Stimulated activated CD8-positive, alpha-beta memory T cell treated with anti-CD3 and anti-CD28 coated beads, Interleukin-2, amount 100 ng/mL, for 48 hours (primary cell): ENCODE data around the gene MEGF6.
A peak's percentile ranks its signal among the peaks of the same experiment; 100 is the strongest.

Experiments
- DNase-seq, 2 donors: peaks; one replicate each; pipeline ENCODE4 v3.0.0-alpha.2; 2020; ENCODE audit warnings: low read depth in 2 of 2

The MEGF6 gene

DNA sequence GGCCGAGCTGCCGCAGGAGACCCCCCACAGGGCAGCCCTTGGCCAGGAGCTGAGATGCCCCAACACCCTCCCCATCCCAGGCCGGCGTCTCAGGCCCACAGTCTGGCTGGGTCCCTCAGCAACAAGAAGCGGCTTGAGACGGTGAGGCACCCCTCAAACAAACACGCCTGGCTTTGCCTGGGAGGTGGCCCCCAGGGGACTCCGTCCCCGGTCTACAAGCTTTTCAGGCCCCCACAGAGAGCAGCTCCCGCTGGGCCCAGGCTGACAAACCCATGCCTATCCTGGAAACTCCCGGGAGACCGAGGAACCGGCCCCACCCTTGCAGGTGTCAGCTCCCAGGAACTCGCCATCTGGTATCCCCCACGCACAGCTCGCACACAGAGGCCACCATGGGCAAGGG lies 89.9 kb downstream of the MEGF6 start:
- DNase-seq: no peak

DNA sequence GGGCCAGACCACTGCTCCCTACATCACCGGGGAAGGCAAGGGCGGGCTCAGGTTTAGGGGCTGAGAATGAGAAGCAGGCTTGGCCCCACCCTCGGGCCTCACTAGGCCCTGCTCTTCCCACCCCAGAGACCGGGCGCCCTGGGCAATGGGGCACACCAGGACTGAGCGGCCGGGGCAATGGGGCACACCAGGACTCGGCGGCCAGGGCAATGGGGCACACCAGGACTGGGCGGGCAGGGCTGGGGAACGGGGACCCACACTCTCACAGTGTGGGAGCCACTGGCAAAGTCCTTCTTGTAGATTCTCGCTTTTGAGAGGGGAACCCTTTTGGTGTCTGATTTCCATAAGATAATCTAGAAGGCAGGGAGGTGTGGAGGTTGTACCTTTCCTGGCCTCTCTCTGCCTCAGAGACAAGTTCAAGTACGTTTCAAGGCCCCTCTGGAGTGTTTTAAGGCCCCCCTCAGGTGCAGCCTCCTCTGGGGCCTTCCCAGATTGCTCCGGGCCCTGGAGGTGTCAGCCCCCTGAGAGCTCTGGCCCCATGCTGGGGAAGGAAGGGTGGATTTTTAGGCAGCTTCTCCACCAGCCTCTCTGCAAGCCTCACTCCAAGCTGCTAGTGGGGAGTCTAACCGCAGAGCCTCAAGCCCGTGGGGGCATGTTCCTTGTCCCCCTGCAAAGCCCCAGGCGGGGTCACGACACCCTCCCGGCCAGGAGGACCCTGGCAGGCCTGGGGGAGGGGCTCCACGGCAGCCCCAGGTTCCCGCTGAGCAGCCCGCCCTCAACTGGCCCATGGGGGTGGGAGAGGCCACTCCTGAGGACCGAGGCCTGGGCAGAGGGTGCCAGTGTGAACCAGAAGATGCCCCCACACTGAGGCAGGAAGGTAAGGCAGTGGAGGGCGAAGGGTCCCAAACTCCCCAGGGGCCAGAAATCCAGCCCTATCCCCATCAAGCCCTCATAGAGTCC lies 90.6 kb downstream of the MEGF6 start:
- no peak for DNase-seq

DNA sequence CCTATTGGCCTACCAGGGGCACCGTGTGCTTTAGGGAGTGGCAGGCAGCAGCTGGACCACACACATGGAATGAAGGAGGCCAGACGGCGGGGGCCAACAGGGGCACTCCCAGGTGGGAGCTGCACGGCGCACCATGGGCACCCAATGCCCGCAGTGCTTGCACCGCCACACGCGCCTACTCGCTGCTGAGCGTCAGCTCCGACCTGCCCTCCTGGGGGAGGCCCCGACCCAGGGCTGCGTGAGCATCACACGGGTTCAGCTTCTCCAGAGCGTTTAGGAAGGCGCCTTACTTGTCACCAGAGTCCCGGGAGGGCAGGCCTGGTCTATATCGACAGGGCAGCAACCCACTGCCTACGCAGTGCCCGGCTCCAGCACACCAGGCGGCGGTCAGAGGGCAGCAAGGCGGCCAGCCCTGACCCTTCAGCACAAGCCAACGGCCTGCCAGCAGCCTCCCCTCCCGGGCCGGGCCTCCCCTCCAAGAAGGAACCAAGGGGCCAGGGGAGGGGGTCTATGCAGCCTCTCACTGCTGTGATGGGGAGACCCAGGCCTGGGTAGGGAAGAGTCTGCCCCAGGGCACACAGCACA lies 91.9 kb downstream of the MEGF6 start:
- no peak for DNase-seq

DNA sequence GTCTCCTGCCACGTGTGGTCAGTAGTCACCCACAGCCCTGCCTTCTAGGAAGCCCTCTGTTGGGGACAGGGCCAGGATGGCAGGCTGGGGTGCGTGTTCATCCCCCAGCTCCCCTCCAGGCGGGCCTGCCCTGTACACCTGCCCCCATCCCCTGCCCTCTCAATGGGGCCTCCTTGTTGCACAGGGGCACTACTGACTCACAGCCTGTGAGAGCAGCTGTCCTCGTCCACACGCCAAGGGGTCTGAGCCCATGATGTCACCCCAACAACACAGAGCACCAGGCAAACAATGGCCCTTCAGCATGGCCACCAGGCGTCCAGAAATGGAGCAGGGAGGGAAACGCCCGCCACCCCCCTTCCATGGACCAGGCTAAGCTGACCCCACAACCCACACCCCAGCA lies 92.6 kb downstream of the MEGF6 start:
- no peak for DNase-seq

DNA sequence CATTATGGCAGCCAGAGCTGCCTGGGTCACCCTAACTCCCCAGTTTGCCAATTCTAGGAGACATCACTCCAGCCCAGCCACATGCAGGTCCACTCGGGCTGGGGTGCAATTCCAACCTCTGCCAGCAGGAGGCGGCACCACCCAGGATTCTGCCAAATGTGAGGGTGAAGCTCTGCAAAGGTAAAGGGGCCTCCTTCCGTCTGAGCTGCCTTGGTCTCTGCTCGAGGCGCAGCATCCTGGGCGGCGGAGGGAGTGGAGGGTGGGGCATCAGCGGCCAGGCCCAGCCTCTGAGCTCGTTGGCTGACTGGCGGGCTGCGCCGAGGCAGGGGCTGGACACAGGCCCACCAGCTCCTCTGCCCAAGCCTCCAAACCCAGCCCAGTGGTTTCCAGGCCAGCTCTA lies 93.1 kb downstream of the MEGF6 start:
- peak in 1 of 2 donors; percentile 34 for DNase-seq

DNA sequence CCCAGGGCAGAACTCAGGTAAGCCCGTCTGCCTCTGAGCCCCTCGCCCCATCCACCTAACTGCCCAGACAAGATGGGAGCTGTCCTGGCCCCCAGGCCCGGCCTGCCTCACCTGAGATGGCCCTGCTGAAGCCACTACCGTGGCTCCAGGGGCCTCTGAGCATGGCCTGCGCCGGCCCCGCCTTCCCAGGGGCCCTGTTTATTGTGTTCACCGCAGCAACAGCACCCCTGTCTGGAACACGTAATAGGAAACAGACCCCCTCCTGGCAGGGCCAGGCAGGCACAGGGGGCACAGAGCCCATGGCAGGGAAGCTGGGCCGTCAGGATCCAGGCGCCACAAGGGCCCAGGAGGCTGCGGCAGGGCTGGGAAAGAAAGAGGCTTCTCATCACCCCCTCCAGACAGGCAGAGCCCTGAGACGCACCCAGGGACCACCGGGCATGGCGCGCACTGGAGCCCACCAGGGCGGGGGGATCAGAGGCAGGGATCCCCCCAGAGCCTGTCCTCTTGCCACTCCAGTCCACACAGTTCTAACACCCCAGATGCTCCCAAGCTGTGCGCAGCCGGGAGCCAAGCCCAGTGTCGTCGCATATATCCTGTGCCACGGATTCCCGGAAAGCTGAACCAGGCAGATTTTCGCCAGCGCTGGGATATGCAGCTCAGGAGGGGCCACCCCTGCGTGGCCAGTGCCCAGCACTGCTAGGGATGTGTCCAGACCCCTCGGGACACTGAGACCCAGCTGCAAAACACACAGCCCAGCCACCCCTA lies 94.2 kb downstream of the MEGF6 start:
- no peak for DNase-seq

DNA sequence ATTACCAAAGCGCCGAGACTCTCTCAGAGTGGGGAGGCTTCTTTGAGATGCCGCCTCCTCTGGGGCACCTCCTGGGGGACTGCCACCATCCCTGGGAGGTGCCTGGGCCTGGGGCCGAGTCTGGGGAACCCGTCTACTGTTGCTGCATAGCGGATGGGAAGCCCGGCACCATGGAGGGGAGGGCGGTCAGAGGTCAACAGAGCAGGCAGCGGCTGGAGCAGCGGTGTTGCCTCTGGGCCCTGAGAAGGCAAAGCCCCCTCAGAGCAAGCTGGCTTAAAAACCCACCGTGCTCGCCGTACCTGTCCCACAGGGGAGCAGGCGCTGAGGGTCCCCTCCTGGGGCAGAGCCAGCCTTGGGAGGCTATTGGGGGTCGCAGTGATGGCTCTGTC lies 94.8 kb downstream of the MEGF6 start:
- no peak for DNase-seq

DNA sequence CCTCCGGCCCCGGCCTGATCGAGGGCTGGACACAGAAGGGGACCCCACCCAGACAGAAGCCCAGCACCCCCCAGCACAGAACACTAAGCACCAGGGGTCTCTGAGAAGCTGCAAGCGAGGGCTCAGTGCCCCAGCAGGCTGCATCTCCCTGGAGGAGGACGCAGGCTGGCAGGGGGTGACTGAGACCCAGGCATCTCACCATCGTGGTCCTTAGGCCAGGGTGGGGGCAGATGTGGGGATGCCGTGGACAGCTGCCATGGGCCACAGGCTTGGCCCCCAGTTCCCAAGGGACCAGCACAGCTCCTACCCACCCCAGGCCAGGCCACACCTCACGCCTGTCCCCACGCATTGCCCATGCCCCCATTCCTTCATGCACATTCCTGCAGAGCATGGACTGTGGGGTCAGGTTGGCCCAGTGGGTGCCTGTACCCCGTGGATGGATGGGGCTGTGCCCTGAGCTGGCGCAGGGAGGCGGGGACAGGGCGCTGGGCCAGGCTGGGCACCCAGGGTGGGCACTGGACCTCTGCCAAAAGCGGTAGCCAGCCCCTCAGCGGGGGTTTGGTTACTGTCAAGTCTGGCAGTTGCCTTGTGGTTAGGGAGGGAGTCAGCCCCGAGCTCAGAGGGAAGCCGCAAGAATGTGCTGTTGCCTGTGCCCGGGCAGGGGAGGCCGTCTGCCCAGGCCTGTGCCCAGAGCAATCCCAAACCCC lies 95.4 kb downstream of the MEGF6 start:
- DNase-seq: no peak

DNA sequence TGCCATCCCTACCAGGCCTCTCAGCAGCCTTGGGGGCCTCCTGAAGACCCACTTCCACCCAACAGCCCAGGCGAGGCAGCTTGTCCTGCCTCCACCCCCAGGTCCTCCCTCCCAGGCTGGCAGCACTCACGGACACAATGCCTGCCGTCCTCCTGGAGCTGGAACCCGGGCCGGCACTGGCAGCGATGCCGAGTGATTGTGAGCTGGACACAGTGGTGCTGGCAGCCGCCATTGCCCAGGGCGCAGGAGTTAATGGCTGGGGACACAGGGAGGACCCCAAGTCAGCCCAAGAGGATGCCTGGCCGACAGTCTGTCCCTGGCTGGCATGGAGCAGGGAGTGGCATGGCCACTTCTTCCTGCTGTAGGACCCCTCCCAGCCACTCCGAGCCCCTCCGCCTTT lies 96.0 kb downstream of the MEGF6 start:
- DNase-seq: no peak

DNA sequence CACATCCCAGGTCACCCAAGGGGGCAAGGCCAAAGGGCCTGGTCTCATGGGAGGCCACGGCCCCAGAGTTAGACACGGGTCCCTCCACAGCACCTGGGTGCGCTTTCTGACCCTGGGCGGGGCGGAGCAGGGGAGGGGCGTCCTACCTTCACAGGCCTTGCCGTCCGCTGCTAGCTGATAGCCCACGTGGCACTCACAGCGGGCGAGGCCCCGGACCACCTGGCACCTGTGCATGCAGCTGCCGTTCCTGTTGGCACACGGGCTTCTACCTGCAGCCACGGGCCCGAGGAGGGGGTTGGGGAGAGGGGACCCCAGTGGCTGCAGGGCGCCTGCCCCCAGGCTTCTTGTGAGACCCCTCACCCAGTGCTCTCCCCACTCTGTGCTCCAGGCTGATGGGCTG lies 96.9 kb downstream of the MEGF6 start:
- no peak for DNase-seq

DNA sequence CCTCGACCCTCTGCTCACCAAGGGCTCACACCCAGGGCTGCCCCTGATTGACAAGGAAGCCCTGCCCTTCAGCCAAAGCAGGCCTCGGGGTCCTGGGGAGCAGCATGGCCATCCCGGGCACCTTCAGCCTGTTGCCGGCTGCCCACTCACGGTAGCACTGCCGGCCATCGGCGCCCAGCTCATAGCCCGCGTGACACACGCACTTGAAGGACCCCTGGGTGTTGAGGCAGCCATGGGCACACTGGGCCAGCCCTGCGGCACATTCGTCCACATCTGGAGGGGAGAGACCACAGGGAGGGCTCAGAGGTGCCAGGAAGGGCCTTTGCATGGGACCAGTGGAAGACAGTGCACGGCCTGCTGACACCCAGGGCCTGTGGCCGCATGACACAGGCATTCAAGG lies 99.5 kb downstream of the MEGF6 start:
- DNase-seq: no peak

DNA sequence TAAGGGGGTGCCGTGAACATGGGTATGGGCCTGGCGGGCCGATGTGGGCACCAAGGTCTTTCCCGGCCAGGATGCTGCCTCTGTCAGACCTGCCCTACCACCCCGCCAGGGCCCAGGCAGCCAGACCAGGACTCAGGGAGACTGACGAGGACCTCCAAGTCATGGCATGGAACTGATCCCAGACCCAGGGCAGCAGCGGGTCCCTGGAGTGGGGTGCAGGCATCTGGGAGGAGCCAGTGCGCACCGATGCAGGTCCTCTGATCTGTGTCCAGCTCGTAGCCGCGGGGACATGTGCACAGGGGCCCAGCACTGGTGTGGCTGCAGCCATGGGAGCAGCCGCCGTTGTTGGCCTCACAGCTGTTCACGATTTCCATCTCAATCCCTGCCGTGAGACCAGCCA lies 100.0 kb downstream of the MEGF6 start:
- no peak for DNase-seq

DNA sequence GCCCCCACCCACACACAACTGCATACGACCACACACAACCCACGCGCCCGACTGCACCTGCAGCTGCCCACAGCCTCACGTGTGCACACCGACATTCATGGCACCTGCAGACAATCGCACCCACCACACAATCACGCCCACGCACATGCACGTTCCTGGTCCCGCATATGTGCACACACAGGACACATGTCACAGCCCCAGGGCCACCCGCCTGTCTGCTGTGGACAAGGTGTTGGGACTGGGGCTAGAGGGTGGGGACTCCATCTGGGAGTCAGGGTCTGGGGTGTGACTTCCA lies 100.4 kb downstream of the MEGF6 start:
- DNase-seq: no peak

DNA sequence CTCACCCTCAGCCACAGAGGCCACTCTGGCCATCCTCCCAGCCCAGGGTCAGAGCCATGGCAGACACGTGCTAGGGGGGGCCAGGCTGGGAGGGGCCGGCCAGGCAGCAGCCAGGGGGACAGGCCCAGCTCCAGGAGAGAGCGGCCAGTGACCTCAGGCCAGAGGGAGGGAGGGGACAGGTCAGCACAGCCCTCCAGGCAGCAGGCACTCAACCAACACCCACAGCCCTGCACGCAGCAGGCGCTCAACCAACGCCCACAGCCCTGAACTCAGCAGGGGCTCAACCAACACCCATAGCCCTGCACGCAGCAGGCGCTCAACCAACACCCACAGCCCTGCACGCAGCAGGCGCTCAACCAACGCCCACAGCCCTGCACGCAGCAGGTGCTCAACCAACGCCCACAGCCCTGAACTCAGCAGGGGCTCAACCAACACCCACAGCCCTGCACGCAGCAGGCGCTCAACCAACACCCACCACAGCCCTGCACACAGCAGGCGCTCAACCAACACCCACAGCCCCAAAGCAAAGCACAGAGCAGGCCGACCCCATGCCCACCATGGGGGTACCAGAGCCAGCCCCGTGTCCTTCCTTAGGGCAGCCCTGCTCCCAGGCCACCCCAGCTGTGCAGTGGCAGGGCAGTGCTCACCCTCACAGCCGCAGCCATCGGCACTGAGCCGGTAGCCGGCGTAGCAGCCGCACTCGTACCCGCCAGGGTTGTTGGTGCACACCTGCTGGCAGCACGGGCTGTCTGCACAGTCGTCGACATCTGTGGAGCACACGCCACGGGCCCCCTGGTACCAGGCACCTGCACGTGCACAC lies 101.0 kb downstream of the MEGF6 start:
- no peak for DNase-seq

DNA sequence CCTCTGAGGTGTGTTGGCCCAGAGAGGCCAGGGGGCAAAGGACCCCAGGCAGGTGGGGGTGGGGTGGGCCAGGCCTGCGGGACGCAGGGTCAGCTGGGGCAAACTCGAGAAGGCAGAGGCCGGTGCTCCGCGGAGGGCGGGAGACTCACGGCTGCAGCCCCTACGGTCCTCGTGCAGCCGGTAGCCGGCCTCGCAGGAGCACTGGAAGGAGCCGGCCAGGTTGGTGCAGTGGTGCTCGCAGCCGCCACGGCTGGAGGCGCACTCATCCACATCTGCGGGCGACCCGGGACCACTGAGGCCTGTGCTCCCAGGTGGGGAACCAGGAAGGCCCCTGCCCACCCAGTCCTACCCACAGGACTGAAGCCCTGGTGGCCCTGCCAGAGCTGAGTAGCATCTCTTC lies 101.6 kb downstream of the MEGF6 start:
- DNase-seq: no peak

DNA sequence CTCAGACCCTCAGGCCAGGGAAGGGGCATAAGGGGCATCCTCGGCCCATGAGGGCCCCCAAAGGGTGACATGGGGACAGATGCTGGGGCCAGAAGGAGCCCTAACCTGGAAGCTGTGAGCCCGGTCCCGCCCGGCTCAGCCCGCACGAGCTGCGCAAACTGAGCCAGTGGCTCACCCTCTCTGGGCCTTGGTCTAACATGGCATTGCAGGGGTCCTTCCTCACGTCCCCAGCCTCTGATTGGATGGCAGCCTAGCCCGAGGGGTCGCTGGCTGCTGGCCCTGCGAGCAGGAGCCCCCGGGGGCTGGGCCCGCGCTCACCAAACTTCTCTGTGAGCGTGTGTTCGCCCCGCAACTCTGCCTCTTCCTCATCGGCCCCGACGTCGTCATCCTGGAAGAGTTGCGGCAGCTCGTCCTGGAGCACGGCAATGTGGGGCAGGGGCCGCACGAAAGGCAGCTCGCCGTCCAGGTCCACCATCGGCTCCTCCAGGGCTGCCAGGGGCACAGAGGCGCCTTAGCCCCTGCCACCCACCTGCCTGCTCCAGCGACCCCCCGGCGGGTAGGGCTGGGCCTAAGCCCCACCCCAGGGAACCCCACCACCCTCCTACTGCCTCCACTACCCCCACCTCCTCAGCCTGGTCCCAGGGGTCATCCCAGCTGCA lies 102.4 kb downstream of the MEGF6 start:
- DNase-seq: no peak

DNA sequence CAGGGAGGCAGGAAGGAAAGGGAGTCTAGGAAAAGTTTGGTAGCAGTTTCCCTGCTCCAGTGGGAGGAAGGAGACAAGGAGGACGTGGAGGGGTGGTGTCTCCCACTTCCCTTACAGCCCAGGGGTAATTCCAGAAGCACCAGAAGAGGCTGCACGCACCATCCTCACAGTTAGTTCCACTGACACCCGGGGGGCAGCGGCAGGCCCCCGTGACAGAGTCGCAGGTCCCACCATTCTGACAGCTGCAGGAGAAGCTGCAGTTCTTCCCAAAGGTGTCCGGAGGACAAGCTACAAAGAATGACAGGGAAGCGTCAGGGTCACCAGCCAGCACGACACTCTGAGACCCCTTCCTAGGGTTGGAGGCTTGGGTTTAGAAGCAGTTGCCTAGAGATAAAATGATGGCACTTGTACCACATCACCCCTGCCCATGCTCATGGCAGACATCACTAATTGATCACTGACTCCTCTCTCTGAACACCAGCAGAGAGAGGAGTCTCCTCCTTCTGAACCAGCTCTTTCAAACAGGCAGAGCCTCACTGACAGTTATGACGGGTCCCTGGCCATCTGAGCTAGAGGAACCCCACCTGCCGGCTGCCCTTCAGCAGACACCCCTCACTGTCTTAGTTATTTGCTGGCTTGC lies 103.6 kb downstream of the MEGF6 start:
- no peak for DNase-seq

DNA sequence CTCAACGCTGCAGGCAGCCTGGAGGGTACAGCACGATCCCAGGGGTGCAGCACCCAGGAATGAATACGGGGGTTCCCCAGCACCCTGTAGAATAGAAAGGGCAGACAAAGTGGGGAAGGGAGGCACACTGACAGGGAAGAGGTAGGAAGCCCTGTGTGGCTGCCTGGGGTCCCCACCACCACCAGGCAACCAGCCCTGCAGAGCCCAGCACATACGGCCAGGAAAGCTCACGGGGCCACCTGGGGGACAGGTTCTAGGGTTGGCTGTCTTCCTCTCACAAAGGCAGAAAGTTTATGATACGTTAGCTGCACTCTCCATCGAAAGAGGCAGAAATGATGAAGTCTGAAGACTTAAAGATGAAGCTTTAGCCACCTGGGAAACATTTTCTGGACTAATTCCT lies 104.4 kb downstream of the MEGF6 start:
- no peak for DNase-seq

DNA sequence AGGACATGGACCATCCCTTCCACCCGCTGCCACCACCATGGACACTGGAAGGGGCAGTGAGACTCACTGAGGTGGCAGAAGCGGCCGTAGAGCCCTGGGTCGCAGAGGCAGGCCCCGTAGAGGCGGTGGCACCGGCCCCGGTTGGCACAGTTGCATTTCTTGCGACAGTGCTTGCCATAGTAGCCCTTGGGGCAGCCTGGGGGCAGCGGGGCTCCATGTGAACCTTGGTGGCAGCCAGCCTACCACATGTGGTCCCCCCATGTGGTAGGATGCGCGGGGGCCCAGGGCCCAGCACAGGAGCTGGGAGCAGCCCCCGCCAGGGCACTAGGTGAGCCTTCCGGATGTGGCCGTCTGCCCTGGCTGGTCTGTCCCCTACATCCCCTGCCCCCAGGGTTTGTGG lies 105.3 kb downstream of the MEGF6 start:
- no peak for DNase-seq

DNA sequence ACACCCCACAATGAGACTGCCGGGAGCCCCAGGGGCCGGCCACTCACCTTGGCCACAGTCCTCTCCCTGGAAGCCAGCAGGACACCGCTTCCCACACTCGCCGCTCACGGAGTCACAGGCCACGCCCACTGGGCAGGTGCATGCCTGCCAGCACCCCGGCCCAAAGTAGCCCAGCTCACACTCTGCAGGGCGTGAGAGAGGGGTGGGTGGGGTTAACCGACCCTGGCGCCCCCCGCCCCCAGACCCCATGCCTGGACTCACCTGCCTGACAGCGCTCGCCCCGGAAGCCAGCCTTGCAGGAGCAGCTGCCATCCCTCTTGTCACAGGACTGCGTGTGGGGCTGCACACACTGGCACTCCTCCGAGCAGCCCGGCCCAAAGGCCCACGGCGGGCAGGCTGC lies 106.1 kb downstream of the MEGF6 start:
- no peak for DNase-seq

DNA sequence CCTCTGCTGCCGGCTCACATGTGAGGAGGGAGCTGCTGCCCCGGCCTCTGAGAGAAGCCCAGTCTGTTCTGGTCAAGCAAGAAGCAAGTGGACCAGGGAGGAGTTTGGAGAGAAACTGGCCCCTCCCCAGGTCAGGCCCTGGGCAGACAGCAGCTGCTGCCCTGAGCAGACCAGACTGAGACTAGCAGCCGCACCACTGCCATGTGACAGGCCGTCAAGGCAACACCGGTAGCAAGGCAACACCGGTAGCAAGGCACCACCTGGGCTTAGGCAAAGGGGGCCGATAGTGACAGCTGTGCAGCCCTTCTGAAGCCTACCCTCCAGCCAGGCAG lies 106.5 kb downstream of the MEGF6 start:
- no peak for DNase-seq
